BLaER1 treated with 17β-estradiol and CSF1 and Interleukin-3, amounts not matched to agents 10 nM and 100 nM (cell line): ENCODE results near the gene DLGAP1.

Experiments used
- H3K27ac ChIP-seq, 11 experiments: shearing (Covaris generic); formaldehyde crosslinking; 2 replicates each; pipeline ENCODE4 v1.8.1; 2022
- H3K27me3 ChIP-seq, 11 experiments: shearing (Covaris generic); formaldehyde crosslinking; 2 replicates each; pipeline ENCODE4 v1.8.1; 2022
- H3K36me3 ChIP-seq, 11 experiments: shearing (Covaris generic); formaldehyde crosslinking; 2 replicates each; pipeline ENCODE4 v1.8.1; 2022
- H3K4me1 ChIP-seq, 10 experiments: shearing (Covaris generic); formaldehyde crosslinking; 2 replicates each; pipeline ENCODE4 v1.8.1; 2022
- H3K4me2 ChIP-seq, 11 experiments: shearing (Covaris generic); formaldehyde crosslinking; 2 replicates each; pipeline ENCODE4 v1.8.1; 2022
- H3K4me3 ChIP-seq, 10 experiments: shearing (Covaris generic); formaldehyde crosslinking; 2 replicates each; pipeline ENCODE4 v1.8.1; 2022
- H3K9ac ChIP-seq, 11 experiments: shearing (Covaris generic); formaldehyde crosslinking; 2 replicates each; pipeline ENCODE4 v1.8.1; 2022
- H3K9me3 ChIP-seq, 11 experiments: shearing (Covaris generic); formaldehyde crosslinking; replicated peaks in 1 of 11; 2 replicates each; pipeline ENCODE4 v1.8.1; 2022
- H4K20me1 ChIP-seq, 11 experiments: shearing (Covaris generic); formaldehyde crosslinking; 2 replicates each; pipeline ENCODE4 v1.8.1; 2022
- Cebpa-rat ChIP-seq, 11 experiments: shearing (Covaris generic); IDR thresholded peaks; 2 replicates each; pipeline ENCODE4 v1.8.1; 2022

DLGAP1 gene

DNA sequence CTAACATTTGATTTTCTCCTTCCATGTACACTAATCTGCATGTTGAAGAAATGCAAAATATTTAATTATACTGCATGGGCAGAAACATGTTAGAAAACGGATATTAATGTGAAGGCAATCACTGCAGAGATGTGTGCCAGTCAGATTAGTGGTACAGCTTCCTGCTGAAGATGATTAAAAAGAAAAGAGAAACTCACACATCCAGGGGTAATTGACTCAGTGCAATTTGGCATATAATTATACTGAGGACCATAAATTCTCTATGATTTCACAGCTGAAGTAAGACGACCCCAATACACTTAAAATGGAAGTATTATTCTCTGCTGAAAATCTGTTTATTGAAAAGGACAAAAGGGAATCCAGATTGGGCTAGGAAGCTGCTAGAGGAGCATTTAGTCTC is 761.7 kb downstream of the DLGAP1 start:
- Histone ChIP-seq H3K9ac (no peak overlapping the region), H3K4me2 (no peak overlapping the region), H3K27me3 (no peaks in the 10 kb centered on the region), H3K36me3 (no peaks in the 10 kb centered on the region), H3K4me3 (no peak overlapping the region), H4K20me1 (no peaks in the 10 kb centered on the region), H3K27ac (no peak overlapping the region), H3K4me1 (peaks cover 0 to 16% (median 10%) of the 10 kb centered on the region in 10 experiments; a peak in 11 of 20 replicates), H3K9me3 (peaks cover 0 to 12% (median 0%) of the 10 kb centered on the region in 11 experiments; a peak in 2 of 22 replicates)
- no peak for TF ChIP-seq Cebpa-rat (IDR thresholded peaks at IDR 0.05)

GRCh38 chr18:3692691-3693090 is 762.4 kb downstream of the DLGAP1 start:
- no peaks in the 10 kb centered on the region for H3K27me3 ChIP-seq
- peaks cover 0 to 7% (median 0%) of the 10 kb centered on the region in 11 experiments; a peak in 2 of 22 replicates for H3K9me3 ChIP-seq
- no peak overlapping the region for H3K27ac ChIP-seq
- no peaks in the 10 kb centered on the region for H3K36me3 ChIP-seq
- no peak for TF ChIP-seq Cebpa-rat (IDR thresholded peaks at IDR 0.05)
- H4K20me1 ChIP-seq: no peaks in the 10 kb centered on the region
- no peak overlapping the region for H3K9ac ChIP-seq
- H3K4me2 ChIP-seq: no peak overlapping the region
- no peak overlapping the region for H3K4me3 ChIP-seq
- H3K4me1 ChIP-seq: peaks cover 0 to 16% (median 10%) of the 10 kb centered on the region in 10 experiments; a peak in 11 of 20 replicates

GRCh38 chr18:3692113-3692621 is 762.9 kb downstream of the DLGAP1 start:
- peaks cover 0 to 3% (median 0%) of the 10 kb centered on the region in 11 experiments; a peak in 3 of 22 replicates for H3K9me3 ChIP-seq
- no peaks in the 10 kb centered on the region for H3K36me3 ChIP-seq
- no peak overlapping the region for H3K4me2 ChIP-seq
- no peaks in the 10 kb centered on the region for H3K27me3 ChIP-seq
- no peak overlapping the region for H3K4me3 ChIP-seq
- H3K4me1 ChIP-seq: peaks cover 0 to 16% (median 10%) of the 10 kb centered on the region in 10 experiments; a peak in 11 of 20 replicates
- no peak overlapping the region for H3K9ac ChIP-seq
- TF ChIP-seq Cebpa-rat (IDR thresholded peaks at IDR 0.05): no peak
- no peak overlapping the region for H3K27ac ChIP-seq
- no peaks in the 10 kb centered on the region for H4K20me1 ChIP-seq

- Histone ChIP-seq H4K20me1 (no peaks in the 10 kb centered on the region), H3K36me3 (no peaks in the 10 kb centered on the region), H3K27ac (no peak overlapping the region), H3K9me3 (peaks cover 0 to 7% (median 3%) of the 10 kb centered on the region in 11 experiments; a peak in 9 of 22 replicates), H3K9ac (no peak overlapping the region), H3K27me3 (no peaks in the 10 kb centered on the region), H3K4me3 (no peak overlapping the region), H3K4me1 (peaks cover 0 to 16% (median 10%) of the 10 kb centered on the region in 10 experiments; a peak in 11 of 20 replicates), H3K4me2 (no peak overlapping the region)
- TF ChIP-seq Cebpa-rat (IDR thresholded peaks at IDR 0.05): no peak
These were observed 763.4 kb downstream of the DLGAP1 start for GRCh38 chr18:3691705-3692104.

- Histone ChIP-seq H3K4me1 (peaks cover 0 to 16% (median 10%) of the 10 kb centered on the region in 10 experiments; a peak in 11 of 20 replicates), H3K27me3 (no peaks in the 10 kb centered on the region), H3K9me3 (peaks cover 0 to 9% (median 4%) of the 10 kb centered on the region in 11 experiments; a peak in 9 of 22 replicates), H3K4me2 (peak overlapping the region in 7 of 11 experiments; percentile 3 to 69 (median 50); a peak in 11 of 22 replicates), H4K20me1 (no peaks in the 10 kb centered on the region), H3K4me3 (no peak overlapping the region), H3K36me3 (no peaks in the 10 kb centered on the region), H3K27ac (0 out of 22 replicates have a peak overlapping the region, but pooled peaks of 1 of the 11 experiments have one; percentile 8), H3K9ac (no peak overlapping the region; a peak in 1 of 22 replicates)
- TF ChIP-seq Cebpa-rat (IDR thresholded peaks at IDR 0.05): no peak
These were observed 764.4 kb downstream of the DLGAP1 start for GRCh38 chr18:3690764-3691066.

DNA sequence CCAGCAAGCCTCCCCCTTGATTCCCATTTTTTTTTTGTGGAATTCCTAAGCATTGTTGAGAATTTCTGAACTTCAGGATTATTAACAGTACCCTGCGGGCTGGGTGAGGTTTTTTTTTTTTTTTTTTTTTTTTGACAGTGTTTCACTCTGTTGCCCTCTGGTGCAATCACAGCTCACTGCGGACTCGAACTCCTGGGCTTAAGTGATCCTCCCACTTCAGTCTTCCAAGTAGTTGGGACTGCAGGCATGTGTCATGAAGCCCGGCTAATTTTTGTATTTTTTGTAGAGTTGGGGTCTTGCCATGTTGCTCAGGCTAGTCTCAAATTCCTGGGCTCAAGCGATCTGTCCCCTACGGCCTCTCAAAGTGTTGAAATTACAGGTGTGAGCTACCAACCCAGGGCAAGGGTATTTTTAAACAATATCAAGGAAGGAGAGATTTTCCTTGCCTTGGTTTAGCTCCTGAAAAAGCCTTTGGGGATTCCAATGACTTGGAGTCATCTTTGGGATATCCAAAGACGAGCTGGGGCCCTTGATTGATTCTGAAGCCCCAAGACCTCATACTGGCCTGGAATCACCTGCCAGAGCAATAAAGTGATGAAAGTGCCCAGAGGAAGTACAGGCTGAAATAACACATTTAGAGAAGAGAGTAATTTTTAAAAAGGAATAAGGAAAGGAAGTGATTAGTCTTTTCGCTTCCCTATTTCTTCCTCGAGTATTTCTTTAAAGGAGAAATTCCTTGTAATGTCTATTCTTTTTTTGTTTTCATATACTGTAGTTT is 764.9 kb downstream of the DLGAP1 start:
- H3K36me3 ChIP-seq: no peaks in the 10 kb centered on the region
- H3K4me1 ChIP-seq: peaks cover 0 to 16% (median 10%) of the 10 kb centered on the region in 10 experiments; a peak in 11 of 20 replicates
- H3K9me3 ChIP-seq: peaks cover 0 to 7% (median 4%) of the 10 kb centered on the region in 11 experiments; a peak in 9 of 22 replicates
- H3K27ac ChIP-seq: 0 out of 22 replicates have a peak overlapping the region, but pooled peaks of 1 of the 11 experiments have one; percentile 8
- H3K9ac ChIP-seq: no peak overlapping the region; a peak in 1 of 22 replicates
- no peak for TF ChIP-seq Cebpa-rat (IDR thresholded peaks at IDR 0.05)
- peak overlapping the region in 7 of 11 experiments; percentile 3 to 69 (median 50); a peak in 12 of 22 replicates for H3K4me2 ChIP-seq
- H4K20me1 ChIP-seq: no peaks in the 10 kb centered on the region
- no peak overlapping the region for H3K4me3 ChIP-seq
- H3K27me3 ChIP-seq: no peaks in the 10 kb centered on the region

DNA sequence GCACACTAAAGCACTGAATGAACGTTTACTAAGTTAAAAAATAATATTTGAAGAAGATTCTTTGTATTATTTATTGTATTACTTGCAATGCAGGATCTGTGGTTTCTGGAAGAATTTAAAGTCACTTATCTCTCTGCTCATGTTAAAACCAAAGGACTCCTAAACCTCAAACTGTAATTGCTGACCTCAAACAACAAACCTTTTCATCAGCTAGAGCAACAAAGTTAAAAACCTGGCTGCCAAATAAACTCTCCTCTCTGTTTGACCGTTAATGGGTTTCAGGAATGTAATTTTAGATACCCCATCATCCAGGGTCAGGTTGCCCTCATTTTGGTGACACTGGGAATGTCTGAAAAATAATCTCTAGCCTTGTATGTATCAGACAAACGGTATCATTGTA is 766.0 kb downstream of the DLGAP1 start:
- no peak overlapping the region for H3K4me3 ChIP-seq
- no peaks in the 10 kb centered on the region for H3K27me3 ChIP-seq
- no peak overlapping the region for H3K4me2 ChIP-seq
- no peak overlapping the region for H3K27ac ChIP-seq
- H3K36me3 ChIP-seq: no peaks in the 10 kb centered on the region
- H3K4me1 ChIP-seq: peaks cover 0 to 16% (median 10%) of the 10 kb centered on the region in 10 experiments; a peak in 11 of 20 replicates
- no peak for TF ChIP-seq Cebpa-rat (IDR thresholded peaks at IDR 0.05)
- no peaks in the 10 kb centered on the region for H4K20me1 ChIP-seq
- peaks cover 0 to 7% (median 4%) of the 10 kb centered on the region in 11 experiments; a peak in 9 of 22 replicates for H3K9me3 ChIP-seq
- no peak overlapping the region for H3K9ac ChIP-seq

DNA sequence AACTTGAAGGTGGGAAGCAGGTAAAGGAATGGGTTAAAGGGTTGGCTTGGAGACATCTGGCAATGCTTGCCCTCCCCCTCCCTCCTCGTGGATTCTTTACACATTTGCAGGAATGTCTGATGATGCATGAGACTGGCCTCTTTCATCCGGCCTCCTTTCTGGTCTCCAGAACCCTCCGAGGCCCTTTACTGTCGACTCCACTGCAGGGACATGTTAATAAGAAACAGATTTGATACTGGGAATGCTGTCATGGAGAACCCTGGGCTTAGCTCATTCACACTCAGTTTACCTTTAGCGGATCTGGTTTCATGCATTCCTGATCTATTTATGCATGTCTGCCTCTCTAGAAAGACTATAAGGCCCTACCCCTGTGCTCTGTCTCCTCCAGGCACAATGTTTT is 766.4 kb downstream of the DLGAP1 start:
- no peaks in the 10 kb centered on the region for H3K36me3 ChIP-seq
- no peak overlapping the region for H3K27ac ChIP-seq
- peaks cover 0 to 7% (median 4%) of the 10 kb centered on the region in 11 experiments; a peak in 9 of 22 replicates for H3K9me3 ChIP-seq
- no peak for TF ChIP-seq Cebpa-rat (IDR thresholded peaks at IDR 0.05)
- H3K27me3 ChIP-seq: no peaks in the 10 kb centered on the region
- no peaks in the 10 kb centered on the region for H4K20me1 ChIP-seq
- no peak overlapping the region for H3K4me2 ChIP-seq
- H3K4me1 ChIP-seq: peaks cover 0 to 16% (median 10%) of the 10 kb centered on the region in 10 experiments; a peak in 11 of 20 replicates
- H3K9ac ChIP-seq: no peak overlapping the region
- H3K4me3 ChIP-seq: no peak overlapping the region

GRCh38 chr18:3683483-3683882 is 771.6 kb downstream of the DLGAP1 start:
- no peak overlapping the region for H3K4me3 ChIP-seq

More at GRCh38 chr18:3683483-3683882, 771.6 kb downstream of the DLGAP1 start:
- Histone ChIP-seq H3K4me2 (no peak overlapping the region), H3K27me3 (no peaks in the 10 kb centered on the region), H3K9ac (no peak overlapping the region), H3K27ac (no peak overlapping the region), H3K4me1 (peaks cover 0 to 15% (median 0%) of the 10 kb centered on the region in 10 experiments; a peak in 4 of 20 replicates), H3K9me3 (peaks cover 0 to 20% (median 6%) of the 10 kb centered on the region in 11 experiments; a peak in 13 of 22 replicates), H3K36me3 (no peaks in the 10 kb centered on the region), H4K20me1 (no peaks in the 10 kb centered on the region)
- TF ChIP-seq Cebpa-rat (IDR thresholded peaks at IDR 0.05): no peak
